ENCODE measurements around the gene FKBP10.

The FKBP10 gene

DNA sequence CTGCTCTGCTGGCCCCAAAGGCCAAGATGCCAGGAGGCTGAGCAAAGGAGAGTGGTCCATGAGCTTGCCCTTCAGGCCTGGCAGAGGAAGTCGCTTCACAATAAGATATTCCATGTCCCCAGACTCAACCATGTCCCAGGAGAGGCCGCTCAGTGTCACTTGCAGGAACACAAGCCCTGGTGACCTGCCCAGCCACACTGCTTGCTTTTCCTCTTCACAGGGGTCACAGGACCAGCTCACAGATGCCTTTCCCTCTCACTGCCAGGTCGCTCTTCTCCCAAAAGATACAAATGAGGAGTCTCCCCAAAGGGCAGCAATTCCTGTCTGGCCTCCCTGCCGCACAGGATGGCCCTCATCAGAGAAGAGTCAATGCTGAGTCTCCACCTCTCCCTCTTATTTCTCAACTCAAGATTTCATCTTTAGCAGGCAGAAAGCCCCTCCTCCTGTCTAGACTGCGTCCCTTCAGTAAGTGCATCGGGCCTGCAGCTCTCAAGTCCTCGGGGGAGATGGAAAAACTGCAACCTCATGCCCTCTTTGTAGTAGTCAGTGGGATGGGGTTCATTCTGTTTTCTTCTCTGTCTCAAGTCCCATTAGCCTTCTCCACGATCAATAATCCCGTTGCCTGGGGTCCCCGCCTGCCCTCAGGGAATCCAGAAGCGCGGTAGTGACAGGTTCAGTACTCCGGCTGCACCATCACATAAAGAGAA is 31.2 kb upstream of the FKBP10 start:
- peak overlapping the region; percentile 54 for H3K27ac ChIP-seq (ENCODE audit: low read depth, low read length)
- H3K36me3 ChIP-seq (ENCODE audit: control insufficient read depth in 5 of 5, insufficient read depth in 5 of 5, low read length in 5 of 5) = no peaks in the 10 kb centered on the region
- H3K9ac ChIP-seq (ENCODE audit: low read length in 5 of 5) = peak overlapping the region in 2 of 5 donors; percentile 38 to 54
- H3K4me3 ChIP-seq (ENCODE audit: low read depth in 1 of 5, low read length in 5 of 5) = no peak overlapping the region
- H3K9me3 ChIP-seq (ENCODE audit: control insufficient read depth in 5 of 5, low read length in 5 of 5) = no peaks in the 10 kb centered on the region
- H3K4me1 ChIP-seq (ENCODE audit: control insufficient read depth in 5 of 5, insufficient read depth in 5 of 5, low read length in 5 of 5) = peaks cover 15 to 79% (median 64%) of the 10 kb centered on the region in 5 donors
- no peaks in the 10 kb centered on the region for H3K27me3 ChIP-seq (ENCODE audit: control insufficient read depth in 5 of 5, insufficient read depth in 4 of 5, low read length in 5 of 5)

DNA sequence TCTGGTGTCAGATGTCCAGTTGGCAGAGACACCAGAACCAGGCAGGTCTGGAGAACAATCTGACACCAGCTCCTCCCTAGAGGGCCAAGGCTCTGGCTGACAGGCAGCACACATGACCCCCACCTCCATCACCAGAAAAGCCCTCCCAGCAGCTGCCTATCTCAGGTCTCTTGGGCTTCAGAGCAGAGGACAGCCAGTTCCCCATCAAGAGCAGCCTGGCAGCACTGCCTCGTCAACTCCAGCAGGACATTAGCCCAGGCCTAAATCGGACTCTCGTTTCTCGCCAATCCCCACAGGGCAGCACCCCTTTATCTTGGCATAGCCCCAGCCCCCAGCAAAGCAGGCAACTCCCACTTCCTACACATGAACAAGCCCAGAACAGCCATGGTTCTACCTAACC is 30.7 kb upstream of the FKBP10 start:
- peaks cover 12 to 75% (median 59%) of the 10 kb centered on the region in 5 donors for H3K4me1 ChIP-seq (ENCODE audit: control insufficient read depth in 5 of 5, insufficient read depth in 5 of 5, low read length in 5 of 5)
- peak overlapping the region in 2 of 5 donors; percentile 9 to 18 for H3K4me3 ChIP-seq (ENCODE audit: low read depth in 1 of 5, low read length in 5 of 5)
- H3K36me3 ChIP-seq (ENCODE audit: control insufficient read depth in 5 of 5, insufficient read depth in 5 of 5, low read length in 5 of 5) = no peaks in the 10 kb centered on the region
- no peaks in the 10 kb centered on the region for H3K27me3 ChIP-seq (ENCODE audit: control insufficient read depth in 5 of 5, insufficient read depth in 4 of 5, low read length in 5 of 5)
- H3K27ac ChIP-seq (ENCODE audit: low read depth, low read length) = peak overlapping the region; percentile 54
- peak overlapping the region in 2 of 5 donors; percentile 37 to 38 for H3K9ac ChIP-seq (ENCODE audit: low read length in 5 of 5)
- H3K9me3 ChIP-seq (ENCODE audit: control insufficient read depth in 5 of 5, low read length in 5 of 5) = no peaks in the 10 kb centered on the region

DNA sequence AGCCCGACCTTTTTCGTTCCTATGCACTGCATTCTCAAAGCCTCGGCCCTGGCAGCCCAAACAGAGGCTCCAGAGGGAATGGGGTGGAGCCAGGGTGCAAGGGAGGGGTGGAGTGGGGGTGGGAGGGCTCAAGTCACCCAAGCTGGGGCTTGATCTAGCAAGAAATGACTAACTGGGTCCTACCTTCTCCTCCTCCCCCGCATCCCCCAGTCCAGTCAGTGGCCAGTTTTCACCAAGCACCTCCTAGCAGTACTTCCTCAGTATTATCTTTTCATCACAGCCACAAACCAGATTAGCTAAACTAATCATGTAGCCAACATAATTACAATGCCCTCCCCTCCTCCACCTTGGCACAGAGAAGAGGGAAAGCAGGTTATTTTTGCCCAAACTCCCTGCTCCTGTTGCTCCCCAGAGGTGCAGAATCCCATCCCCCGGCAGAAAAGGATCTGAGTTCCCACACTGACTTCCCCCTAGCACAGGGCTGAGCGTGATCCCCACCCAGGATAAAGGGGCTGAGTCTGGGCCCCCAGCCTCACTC is 28.5 kb upstream of the FKBP10 start:
- H3K9ac ChIP-seq (ENCODE audit: low read length in 5 of 5) = peak overlapping the region in 2 of 5 donors; percentile 28 to 39
- H3K27me3 ChIP-seq (ENCODE audit: control insufficient read depth in 5 of 5, insufficient read depth in 4 of 5, low read length in 5 of 5) = no peaks in the 10 kb centered on the region
- no peaks in the 10 kb centered on the region for H3K9me3 ChIP-seq (ENCODE audit: control insufficient read depth in 5 of 5, low read length in 5 of 5)
- H3K4me1 ChIP-seq (ENCODE audit: control insufficient read depth in 5 of 5, insufficient read depth in 5 of 5, low read length in 5 of 5) = peaks cover 7 to 62% (median 45%) of the 10 kb centered on the region in 5 donors
- H3K36me3 ChIP-seq (ENCODE audit: control insufficient read depth in 5 of 5, insufficient read depth in 5 of 5, low read length in 5 of 5) = no peaks in the 10 kb centered on the region
- peak overlapping the region in 4 of 5 donors; percentile 12 to 80 (median 55) for H3K4me3 ChIP-seq (ENCODE audit: low read depth in 1 of 5, low read length in 5 of 5)
- H3K27ac ChIP-seq (ENCODE audit: low read depth, low read length) = peak overlapping the region; percentile 57

DNA sequence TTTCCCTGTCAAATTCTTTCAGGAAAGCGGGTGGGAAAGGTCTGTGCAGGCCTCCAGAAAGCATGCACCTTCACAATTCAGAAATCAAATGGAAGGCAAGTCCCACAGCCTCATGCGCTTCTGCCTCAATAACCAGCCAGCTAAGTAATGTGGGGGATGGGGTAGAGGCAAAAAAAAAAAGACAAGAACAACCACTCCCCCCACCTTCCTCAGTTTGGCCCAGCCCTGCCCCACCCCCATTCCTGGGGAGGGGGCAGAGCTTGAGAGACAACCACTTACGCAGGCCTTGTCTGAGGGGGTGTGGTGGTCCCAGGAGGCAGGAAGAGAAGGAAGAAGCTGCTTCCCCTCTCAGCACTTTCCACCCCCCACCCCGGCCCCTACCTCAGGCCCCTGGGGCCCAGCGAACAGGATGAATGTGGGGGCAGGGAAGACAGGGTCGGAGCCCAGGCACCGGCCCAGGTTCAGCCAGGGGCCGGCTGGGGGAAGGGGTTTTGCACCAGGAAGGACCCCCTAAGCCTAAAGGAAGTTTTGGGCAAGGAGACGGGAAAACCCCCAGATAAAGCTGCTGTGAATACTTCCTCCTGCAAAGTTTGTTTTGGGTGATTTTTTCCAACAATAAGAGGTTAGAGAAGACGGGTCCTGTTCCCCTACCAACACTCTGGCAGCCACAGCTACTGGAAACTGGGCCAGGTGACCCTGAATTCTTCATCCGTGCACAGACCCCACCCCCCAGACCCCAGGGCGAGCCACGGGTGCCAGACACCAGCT is 27.5 kb upstream of the FKBP10 start:
- Histone ChIP-seq H3K9ac (ENCODE audit: low read length in 5 of 5) (peak overlapping the region in 4 of 5 donors; percentile 63 to 84 (median 72)), H3K27ac (ENCODE audit: low read depth, low read length) (peak overlapping the region; percentile 57), H3K27me3 (ENCODE audit: control insufficient read depth in 5 of 5, insufficient read depth in 4 of 5, low read length in 5 of 5) (no peaks in the 10 kb centered on the region), H3K4me3 (ENCODE audit: low read depth in 1 of 5, low read length in 5 of 5) (peak overlapping the region; percentile 53 to 84 (median 80)), H3K9me3 (ENCODE audit: control insufficient read depth in 5 of 5, low read length in 5 of 5) (no peaks in the 10 kb centered on the region), H3K4me1 (ENCODE audit: control insufficient read depth in 5 of 5, insufficient read depth in 5 of 5, low read length in 5 of 5) (peaks cover 7 to 53% (median 42%) of the 10 kb centered on the region in 5 donors), H3K36me3 (ENCODE audit: control insufficient read depth in 5 of 5, insufficient read depth in 5 of 5, low read length in 5 of 5) (no peaks in the 10 kb centered on the region)

DNA sequence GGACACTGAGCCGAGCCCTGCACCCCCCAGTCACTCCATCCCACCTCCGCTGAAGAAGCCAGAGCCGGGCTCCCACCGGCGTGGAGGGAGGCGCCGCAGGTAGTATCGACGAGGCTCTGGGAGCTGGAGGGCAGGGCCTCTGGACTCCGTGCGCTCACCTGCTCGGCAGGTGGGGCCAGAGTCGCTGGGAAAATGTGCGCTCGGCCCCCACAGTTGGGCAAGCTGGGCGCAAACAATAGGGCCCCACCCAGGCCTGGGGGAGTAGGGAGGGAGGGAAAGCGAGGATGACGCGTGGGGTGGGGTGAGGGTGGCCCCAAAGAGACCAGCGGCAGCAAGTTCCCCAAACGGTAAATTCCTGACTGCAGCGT is 27.0 kb upstream of the FKBP10 start:
- Histone ChIP-seq H3K9me3 (ENCODE audit: control insufficient read depth in 5 of 5, low read length in 5 of 5) (no peaks in the 10 kb centered on the region), H3K27me3 (ENCODE audit: control insufficient read depth in 5 of 5, insufficient read depth in 4 of 5, low read length in 5 of 5) (no peaks in the 10 kb centered on the region), H3K9ac (ENCODE audit: low read length in 5 of 5) (peak overlapping the region in 4 of 5 donors; percentile 63 to 84 (median 72)), H3K4me1 (ENCODE audit: control insufficient read depth in 5 of 5, insufficient read depth in 5 of 5, low read length in 5 of 5) (peaks cover 7 to 53% (median 42%) of the 10 kb centered on the region in 5 donors), H3K36me3 (ENCODE audit: control insufficient read depth in 5 of 5, insufficient read depth in 5 of 5, low read length in 5 of 5) (no peaks in the 10 kb centered on the region), H3K4me3 (ENCODE audit: low read depth in 1 of 5, low read length in 5 of 5) (peak overlapping the region; percentile 53 to 84 (median 80)), H3K27ac (ENCODE audit: low read depth, low read length) (peak overlapping the region; percentile 57)

DNA sequence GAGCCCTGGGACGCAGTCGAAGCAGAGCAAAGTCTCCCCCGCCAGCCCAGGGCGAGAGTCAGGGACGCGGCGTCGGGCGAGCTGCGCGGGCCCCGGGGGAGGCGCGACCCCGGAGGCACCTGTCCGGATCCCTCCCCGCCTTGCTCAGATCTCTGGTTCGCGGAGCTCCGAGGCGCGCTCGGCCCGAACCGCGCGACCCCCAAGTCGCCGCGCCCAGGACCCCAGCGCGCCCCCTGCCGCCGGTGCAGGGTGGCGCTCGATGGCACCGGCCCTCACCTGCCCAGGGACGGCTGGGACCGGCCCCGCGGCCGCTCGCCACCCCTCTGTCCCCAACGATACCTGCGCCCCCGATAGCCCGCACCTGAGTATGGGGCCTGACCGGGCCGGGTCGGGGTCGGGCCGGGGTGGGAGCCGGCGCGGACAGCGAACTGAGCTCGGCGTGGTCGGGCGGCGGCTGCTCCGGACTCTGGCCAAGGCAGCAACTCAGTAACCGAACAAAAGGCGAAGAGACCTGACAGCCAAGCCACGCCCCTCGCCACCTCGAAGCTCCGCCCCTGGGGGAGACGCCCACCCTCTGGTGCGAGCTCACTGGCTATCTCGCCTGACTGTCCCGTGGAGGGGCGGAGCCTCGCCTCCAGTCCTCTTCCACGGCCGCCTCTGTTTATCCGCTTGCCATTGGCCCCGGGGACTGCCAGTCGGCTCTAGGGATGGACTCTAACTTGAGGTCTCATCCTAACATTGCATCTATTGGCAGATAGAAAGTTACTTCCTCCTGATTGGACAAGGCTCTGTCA is 26.4 kb upstream of the FKBP10 start, which contains the start of gene JUP:
Gene JUP, minus strand, starts transcription at position 485 of the 794 bp plus-strand sequence. CDS start 14,857 bp downstream, outside the sequence.
- Histone ChIP-seq H3K9ac (ENCODE audit: low read length in 5 of 5) (peak within 1 kb of the TSS in 4 of 5 donors; percentile 63 to 84 (median 72)), H3K27ac (ENCODE audit: low read depth, low read length) (peak within 1 kb of the TSS; percentile 57), H3K27me3 (ENCODE audit: control insufficient read depth in 5 of 5, insufficient read depth in 4 of 5, low read length in 5 of 5) (no peaks in the 10 kb centered on the region), H3K9me3 (ENCODE audit: control insufficient read depth in 5 of 5, low read length in 5 of 5) (no peaks in the 10 kb centered on the region), H3K4me3 (ENCODE audit: low read depth in 1 of 5, low read length in 5 of 5) (peak within 1 kb of the TSS; percentile 53 to 84 (median 80)), H3K36me3 (ENCODE audit: control insufficient read depth in 5 of 5, insufficient read depth in 5 of 5, low read length in 5 of 5) (no peaks in the 10 kb centered on the region), H3K4me1 (ENCODE audit: control insufficient read depth in 5 of 5, insufficient read depth in 5 of 5, low read length in 5 of 5) (peaks cover 5 to 49% (median 39%) of the 10 kb centered on the region in 5 donors)

DNA sequence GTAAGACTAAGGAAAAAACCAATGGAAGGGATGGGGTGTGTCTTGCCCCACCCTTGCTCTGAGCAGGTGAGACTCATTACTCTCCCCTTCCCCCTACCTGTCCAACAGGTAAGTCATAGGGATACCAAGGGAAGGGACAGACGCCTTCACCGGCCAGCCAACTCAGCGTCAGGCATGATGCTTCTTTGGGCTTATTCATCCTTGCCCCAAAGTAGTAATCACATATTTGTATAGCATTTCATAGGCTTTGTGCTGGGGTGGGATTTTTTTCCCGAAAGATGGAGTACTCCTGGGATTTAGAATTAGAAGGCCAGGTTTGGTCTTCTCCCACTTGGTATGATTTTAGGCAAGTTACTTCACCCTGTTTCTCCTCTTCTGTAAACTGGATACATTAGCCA is 25.8 kb upstream of the FKBP10 start:
- no peaks in the 10 kb centered on the region for H3K27me3 ChIP-seq (ENCODE audit: control insufficient read depth in 5 of 5, insufficient read depth in 4 of 5, low read length in 5 of 5)
- H3K27ac ChIP-seq (ENCODE audit: low read depth, low read length) = no peak overlapping the region
- peak overlapping the region in 2 of 5 donors; percentile 4 to 42 for H3K4me3 ChIP-seq (ENCODE audit: low read depth in 1 of 5, low read length in 5 of 5)
- no peaks in the 10 kb centered on the region for H3K36me3 ChIP-seq (ENCODE audit: control insufficient read depth in 5 of 5, insufficient read depth in 5 of 5, low read length in 5 of 5)
- H3K9ac ChIP-seq (ENCODE audit: low read length in 5 of 5) = no peak overlapping the region
- no peaks in the 10 kb centered on the region for H3K9me3 ChIP-seq (ENCODE audit: control insufficient read depth in 5 of 5, low read length in 5 of 5)
- peaks cover 2 to 43% (median 34%) of the 10 kb centered on the region in 5 donors for H3K4me1 ChIP-seq (ENCODE audit: control insufficient read depth in 5 of 5, insufficient read depth in 5 of 5, low read length in 5 of 5)

DNA sequence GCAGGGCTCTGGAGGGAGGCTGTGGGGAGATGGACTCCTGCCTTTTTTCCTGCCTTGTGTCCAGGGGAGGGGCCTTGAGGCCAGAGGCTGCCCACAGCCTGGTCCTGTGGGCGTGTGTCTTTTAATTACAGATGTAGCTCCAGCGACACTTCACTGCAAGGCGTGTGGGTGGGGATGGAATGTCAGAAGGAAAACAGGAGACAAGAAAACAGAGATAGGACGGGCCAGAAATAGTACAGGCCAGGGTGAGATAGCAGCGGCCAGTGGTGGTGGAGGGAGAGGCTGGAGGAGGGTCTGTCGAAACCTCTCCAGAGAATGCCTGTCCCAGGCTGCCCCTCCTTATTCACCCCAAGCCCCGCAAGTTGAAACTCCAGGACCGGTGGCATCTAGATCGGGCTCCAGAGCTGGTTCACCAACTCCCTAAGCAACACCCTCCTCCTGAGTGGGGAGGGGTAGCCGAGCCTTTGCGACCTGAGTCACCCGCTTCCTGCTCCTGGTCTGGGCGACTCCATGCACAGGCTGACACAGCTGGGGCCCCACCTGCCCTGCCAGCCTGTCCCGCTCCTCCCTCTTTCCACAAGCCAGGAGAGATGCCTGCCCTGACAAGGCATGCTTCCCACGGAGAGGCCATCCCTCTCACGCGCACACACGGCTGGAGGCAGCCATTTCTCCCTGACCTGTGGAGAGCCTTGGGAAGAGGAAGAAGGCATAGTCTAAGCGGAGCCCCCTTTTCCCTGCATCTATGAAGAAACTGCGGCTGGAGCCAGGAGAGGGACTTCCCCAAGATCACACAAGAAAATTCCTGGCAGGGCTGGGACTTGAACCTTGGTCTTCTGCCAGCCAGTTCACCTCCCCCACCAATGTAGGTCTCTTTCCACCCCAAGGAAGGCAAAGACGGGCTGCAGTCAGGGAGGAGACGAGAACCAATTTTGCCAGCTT is 19.7 kb upstream of the FKBP10 start:
- Histone ChIP-seq H3K4me3 (ENCODE audit: low read depth in 1 of 5, low read length in 5 of 5) (no peak overlapping the region), H3K27ac (ENCODE audit: low read depth, low read length) (no peak overlapping the region), H3K27me3 (ENCODE audit: control insufficient read depth in 5 of 5, insufficient read depth in 4 of 5, low read length in 5 of 5) (no peaks in the 10 kb centered on the region), H3K9me3 (ENCODE audit: control insufficient read depth in 5 of 5, low read length in 5 of 5) (no peaks in the 10 kb centered on the region), H3K36me3 (ENCODE audit: control insufficient read depth in 5 of 5, insufficient read depth in 5 of 5, low read length in 5 of 5) (no peaks in the 10 kb centered on the region), H3K9ac (ENCODE audit: low read length in 5 of 5) (peak overlapping the region in 1 of 5 donors; percentile 37), H3K4me1 (ENCODE audit: control insufficient read depth in 5 of 5, insufficient read depth in 5 of 5, low read length in 5 of 5) (peaks cover 0 to 11% (median 8%) of the 10 kb centered on the region in 5 donors)

Data from subcutaneous abdominal adipose tissue (tissue), 5 donors.